Measurements from ENCODE around the gene KCNMA1.
"Not testable (repeated sequence)": the region's sequence is repeated elsewhere in the genome, so short reads cannot be mapped to it uniquely, and the experiment has no call there.

Gene KCNMA1

GRCh38 chr10:77664008-77664407 is 26.4 kb upstream of the KCNMA1 start:
- no peak for DNase-seq (ENCODE audit: low read depth)

- DNase-seq (ENCODE audit: low read depth), result no peak
These were observed 24.1 kb upstream of the KCNMA1 start for GRCh38 chr10:77661674-77662073.

- no peak for DNase-seq (ENCODE audit: low read depth)
These were observed 23.5 kb upstream of the KCNMA1 start for GRCh38 chr10:77661100-77661499.

- not testable (repeated sequence) for DNase-seq (ENCODE audit: low read depth)
These were observed 21.6 kb upstream of the KCNMA1 start for GRCh38 chr10:77659046-77659670.

- DNase-seq (ENCODE audit: low read depth), result no peak
These were observed 15.6 kb upstream of the KCNMA1 start for GRCh38 chr10:77653210-77653609.

GRCh38 chr10:77649333-77650331 is 12.0 kb upstream of the KCNMA1 start:
- DNase-seq (ENCODE audit: low read depth), result no peak

- DNase-seq (ENCODE audit: low read depth), result no peak
These were observed 10.9 kb upstream of the KCNMA1 start for GRCh38 chr10:77648472-77648871.

- DNase-seq (ENCODE audit: low read depth), result no peak
These were observed 10.1 kb upstream of the KCNMA1 start for GRCh38 chr10:77647543-77648293.

- DNase-seq (ENCODE audit: low read depth), result no peak
These were observed 7.1 kb upstream of the KCNMA1 start for GRCh38 chr10:77644557-77645243.

- DNase-seq (ENCODE audit: low read depth), result no peak
These were observed 6.3 kb upstream of the KCNMA1 start for GRCh38 chr10:77643795-77644468.

GRCh38 chr10:77641788-77642397 is 4.3 kb upstream of the KCNMA1 start:
- no peak for DNase-seq (ENCODE audit: low read depth)

GRCh38 chr10:77641344-77641743 is 3.7 kb upstream of the KCNMA1 start:
- no peak for DNase-seq (ENCODE audit: low read depth)

GRCh38 chr10:77640167-77640566 is 2.6 kb upstream of the KCNMA1 start:
- DNase-seq (ENCODE audit: low read depth), result no peak

- no peak for DNase-seq (ENCODE audit: low read depth)
These were observed 2.1 kb upstream of the KCNMA1 start for GRCh38 chr10:77639756-77640155.

GRCh38 chr10:77638321-77639101 is 903 bp upstream of the KCNMA1 start:
- no peak for DNase-seq (ENCODE audit: low read depth)

GRCh38 chr10:77636967-77637531 is 559 bp downstream of the KCNMA1 start:
- DNase-seq (ENCODE audit: low read depth), result no peak

GRCh38 chr10:77636282-77636966 is 1.2 kb downstream of the KCNMA1 start:
- no peak for DNase-seq (ENCODE audit: low read depth)

- DNase-seq (ENCODE audit: low read depth), result no peak
These were observed 2.0 kb downstream of the KCNMA1 start for GRCh38 chr10:77635402-77636227.

Measured in stimulated activated CD8-positive, alpha-beta memory T cell treated with anti-CD3 and anti-CD28 coated beads, Interleukin-4, amount 100 ng/mL, for 24 hours (primary cell).